NCI-H1694 treated with DMSO at 0.1 percent for 48 hours (cell line): ENCODE measurements around the gene NPC1.
A peak's percentile ranks its signal among the peaks of the same experiment; 100 is the strongest.

Experiments used
- DNase-seq: peaks from one replicate; lab custom pipeline; 2025; lab: John Stamatoyannopoulos, UW

NPC1 gene

DNA sequence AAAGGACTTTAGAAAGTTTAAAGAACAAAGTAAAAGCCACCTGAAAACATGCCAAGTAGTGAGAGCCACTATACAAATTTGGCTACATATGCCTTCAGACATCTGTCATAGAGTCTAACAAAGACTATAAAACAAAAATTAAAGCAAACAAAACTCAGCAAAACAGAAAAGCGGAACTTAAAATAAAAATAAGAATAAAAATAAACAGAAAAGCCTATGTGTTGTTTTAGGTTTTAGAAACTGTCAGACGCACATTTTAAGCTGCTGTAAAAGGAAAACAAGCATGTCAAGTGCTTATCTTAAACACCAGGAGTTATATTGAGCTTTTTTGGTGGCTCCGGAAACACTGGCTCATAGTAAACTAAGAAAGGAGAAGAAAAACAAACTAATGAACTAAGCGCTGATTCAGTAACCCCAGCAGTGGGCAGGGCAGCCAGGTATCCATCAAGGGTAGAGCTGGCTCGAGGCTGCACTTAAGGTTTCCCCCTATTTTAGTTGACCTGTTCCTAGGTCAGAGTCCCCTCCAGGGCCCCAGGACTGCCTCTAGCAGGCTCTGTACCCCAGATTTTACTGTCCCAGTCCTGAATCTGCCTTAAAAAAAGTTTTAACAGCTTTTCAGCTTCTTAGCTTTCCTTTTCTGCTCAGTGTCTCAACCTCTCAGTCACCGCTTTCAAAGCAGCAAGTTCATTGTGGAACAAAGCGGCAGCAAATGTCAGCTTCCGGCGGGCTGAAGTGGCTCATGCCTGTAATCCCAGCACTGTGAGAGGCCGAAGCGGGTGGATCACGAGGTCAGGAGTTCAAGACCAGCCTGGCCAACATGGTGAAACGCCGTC, 98.4 kb downstream of the NPC1 start:
- DNase-seq = no peak

DNA sequence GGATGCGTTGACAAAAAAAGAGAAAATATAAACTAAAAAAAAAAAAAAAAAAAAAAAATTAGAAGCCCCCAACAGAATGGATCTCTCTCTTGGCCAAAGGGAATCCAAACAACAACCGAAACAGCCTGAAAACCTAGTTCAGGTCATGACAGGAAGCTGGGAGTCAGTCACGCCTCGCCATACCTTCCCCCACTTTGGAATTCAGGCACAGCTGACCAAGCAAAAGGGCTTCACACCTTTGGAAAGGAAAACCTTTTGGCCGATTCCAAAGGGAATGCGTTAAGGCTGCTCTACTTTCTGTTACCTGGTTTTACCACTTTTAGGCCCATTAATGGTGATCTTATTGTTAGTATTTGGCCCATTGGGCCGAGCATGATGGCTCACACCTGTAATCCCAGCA, 100.9 kb downstream of the NPC1 start:
- no peak for DNase-seq

- DNase-seq = peak; percentile 24
Measured at GRCh38 chr18:23484561-23485182, 101.6 kb downstream of the NPC1 start.
